Activated CD4-positive, alpha-beta T cell treated with anti-CD3 and anti-CD28 coated beads for 36 hours (primary cell): Measurements from ENCODE around the gene TNIK. TPM values are rescaled to one million over a fixed set of nuclear protein-coding genes. Genes with fewer than 3 reads are reported as not detected.

Source experiments
- ATAC-seq: fragments of 200-7000 bp; cut with Tn5 transposase; one replicate; pipeline ENCODE4 v1.10.0; 2021; ENCODE audit warnings: mild to moderate bottlenecking, moderate library complexity
- CTCF ChIA-PET: fragments of 350-600 bp; sonication (Branson Sonifier 250); formaldehyde crosslinking; loops from one replicate; lab custom pipeline; 2021; ENCODE audit warnings: antibody characterized with exemption; lab: Charles Lee
- POLR2A ChIA-PET: fragments of 350-600 bp; sonication (Branson Sonifier 250); formaldehyde crosslinking; loops from one replicate; lab custom pipeline; 2021; ENCODE audit warnings: antibody characterized with exemption, inconsistent platforms; lab: Charles Lee
- DNase-seq: peaks from one replicate; pipeline ENCODE4 v3.0.0-alpha.2; 2020
- H3K27ac Mint-ChIP-seq: one replicate; pipeline ENCODE4 v1.8.0; 2021; ENCODE audit warnings: mixed read lengths
- H3K27me3 Mint-ChIP-seq: one replicate; pipeline ENCODE4 v1.8.0; 2021; ENCODE audit warnings: mixed read lengths
- H3K36me3 Mint-ChIP-seq: one replicate; pipeline ENCODE4 v1.8.0; 2021; ENCODE audit warnings: low read depth, mixed read lengths
- H3K4me1 Mint-ChIP-seq: one replicate; pipeline ENCODE4 v1.8.0; 2021; ENCODE audit warnings: mixed read lengths
- H3K4me3 Mint-ChIP-seq: one replicate; pipeline ENCODE4 v1.8.0; 2021; ENCODE audit warnings: mild to moderate bottlenecking, moderate library complexity, mixed read lengths
- H3K9me3 Mint-ChIP-seq: one replicate; pipeline ENCODE4 v1.8.0; 2021; ENCODE audit warnings: low read depth, mixed read lengths
- intact Hi-C, 2 experiments: fragments of 100-400 bp; cut with DNase I in 1 of 2; cut with micrococcal nuclease in 1 of 2; formaldehyde crosslinking; loops; one replicate each; pipeline versions ENCODE4 v1.14.2 to v1.15.1; 2022 to 2024; cut with DNase I, micrococcal nuclease
- total RNA-seq, 2 experiments: library from RNA; stranded (reverse); gene quantifications; one replicate each; pipeline ENCODE4 v1.2.3, GENCODE V29; 2021

TNIK gene
- total RNA-seq, 2 experiments from 2014 or later, result 28.8 to 34.2 TPM

DNA sequence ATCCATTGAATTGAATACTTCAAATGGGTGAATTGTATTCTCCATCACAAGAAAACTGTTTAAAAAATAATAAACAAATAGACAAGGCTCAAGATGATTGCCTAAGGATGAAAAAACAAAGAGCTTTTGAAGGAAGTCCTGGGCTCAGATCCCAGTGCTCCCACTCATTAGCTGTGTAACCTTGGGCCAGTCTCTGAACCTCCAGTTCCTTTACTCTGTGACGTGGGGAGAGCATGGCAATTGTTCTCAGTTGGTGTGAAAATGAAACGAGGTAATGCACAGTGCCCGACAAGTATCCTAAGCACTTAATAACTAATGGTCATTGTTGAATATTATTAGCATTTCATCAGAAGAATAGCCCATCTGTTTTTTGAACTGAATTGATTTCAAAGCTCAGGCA lies 40.7 kb downstream of the TNIK start:
- Mint-ChIP-seq H3K27ac (no peak overlapping the region), H3K27me3 (no peaks in the 10 kb centered on the region), H3K4me1 (peaks cover 34% of the 10 kb centered on the region), H3K4me3 (no peak overlapping the region), H3K9me3 (peaks cover 3% of the 10 kb centered on the region), H3K36me3 (peaks cover 14% of the 10 kb centered on the region)
- POLR2A ChIA-PET, result no interaction called here
- no peak for ATAC-seq
- intact Hi-C loops, result no loop called here
- DNase-seq, result no peak
- CTCF ChIA-PET, result interaction anchor here (0.7 kb wide), 1 partner anchor 12 kb away, joined by 3 read pairs; no protein-coding TSS in a partner anchor

DNA sequence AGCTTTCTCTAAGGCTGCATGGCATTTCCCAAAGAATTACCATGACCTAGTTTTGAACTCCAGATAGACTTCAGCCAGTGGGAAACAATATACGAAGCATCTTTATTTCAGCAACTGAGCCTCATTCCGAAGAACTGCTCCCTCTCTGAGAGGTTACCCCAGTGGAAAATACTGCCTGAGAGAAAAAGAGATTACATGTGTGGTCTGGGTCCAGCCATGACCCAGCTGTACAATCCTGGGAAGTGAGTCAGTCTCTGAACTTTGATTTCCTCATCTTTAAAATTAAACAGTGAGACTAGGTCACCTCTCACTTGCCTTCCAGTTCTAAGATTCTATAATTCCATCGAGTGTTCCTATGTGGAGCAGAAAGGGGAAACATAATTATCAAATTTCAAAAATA lies 42.4 kb downstream of the TNIK start:
- intact Hi-C loops, result no loop called here

GRCh38 chr3:171417137-171417536 lies 43.1 kb downstream of the TNIK start:
- ChIA-PET CTCF (no interaction called here), POLR2A (no interaction called here)
- no peak overlapping the region for H3K27ac Mint-ChIP-seq
- no peak overlapping the region for H3K4me3 Mint-ChIP-seq
- no peaks in the 10 kb centered on the region for H3K27me3 Mint-ChIP-seq
- H3K9me3 Mint-ChIP-seq, result no peaks in the 10 kb centered on the region
- intact Hi-C loops, result no loop called here
- peaks cover 6% of the 10 kb centered on the region for H3K36me3 Mint-ChIP-seq
- no peak for ATAC-seq
- H3K4me1 Mint-ChIP-seq, result peaks cover 45% of the 10 kb centered on the region
- no peak for DNase-seq

More for the DNA sequence above, 42.4 kb downstream of the TNIK start:
- Mint-ChIP-seq H3K4me3 (no peak overlapping the region), H3K4me1 (peaks cover 39% of the 10 kb centered on the region), H3K27me3 (no peaks in the 10 kb centered on the region), H3K9me3 (no peaks in the 10 kb centered on the region), H3K27ac (no peak overlapping the region), H3K36me3 (peaks cover 7% of the 10 kb centered on the region)
- ChIA-PET POLR2A (no interaction called here), CTCF (no interaction called here)
- no peak for ATAC-seq
- no peak for DNase-seq

GRCh38 chr3:171416666-171417065 lies 43.5 kb downstream of the TNIK start:
- Mint-ChIP-seq H3K9me3 (no peaks in the 10 kb centered on the region), H3K36me3 (peaks cover 6% of the 10 kb centered on the region), H3K27me3 (no peaks in the 10 kb centered on the region), H3K4me3 (no peak overlapping the region), H3K27ac (no peak overlapping the region), H3K4me1 (peaks cover 50% of the 10 kb centered on the region)
- ChIA-PET CTCF (interaction anchor here (0.6 kb wide), 1 partner anchor 13 kb away, joined by 3 read pairs; no protein-coding TSS in a partner anchor), POLR2A (no interaction called here)
- DNase-seq, result no peak
- no peak for ATAC-seq
- intact Hi-C loops, result no loop called here

GRCh38 chr3:171416061-171416460 lies 44.1 kb downstream of the TNIK start:
- Mint-ChIP-seq H3K4me3 (no peak overlapping the region), H3K9me3 (no peaks in the 10 kb centered on the region), H3K36me3 (peaks cover 5% of the 10 kb centered on the region), H3K4me1 (peaks cover 49% of the 10 kb centered on the region), H3K27me3 (no peaks in the 10 kb centered on the region), H3K27ac (no peak overlapping the region)
- CTCF ChIA-PET, result interaction anchor here (0.6 to 0.7 kb wide), 2 partner anchors 182 to 198 kb away, joined by 3 read pairs; no protein-coding TSS in a partner anchor
- ATAC-seq (no peak), DNase-seq (no peak)
- intact Hi-C loops, result no loop called here
- POLR2A ChIA-PET, result no interaction called here

- Mint-ChIP-seq H3K9me3 (no peaks in the 10 kb centered on the region), H3K36me3 (peaks cover 3% of the 10 kb centered on the region), H3K4me3 (no peak overlapping the region), H3K4me1 (peaks cover 50% of the 10 kb centered on the region), H3K27me3 (no peaks in the 10 kb centered on the region), H3K27ac (no peak overlapping the region)
- POLR2A ChIA-PET, result no interaction called here
- intact Hi-C loops, result no loop called here
- ATAC-seq (no peak), DNase-seq (no peak)
- CTCF ChIA-PET, result interaction anchor here (1.5 kb wide), 1 partner anchor 32 kb away, joined by 4 read pairs; no protein-coding TSS in a partner anchor
Observed at GRCh38 chr3:171415070-171415469, 45.1 kb downstream of the TNIK start.

- H3K4me1 Mint-ChIP-seq, result peaks cover 60% of the 10 kb centered on the region
- POLR2A ChIA-PET, result no interaction called here
- peaks cover 3% of the 10 kb centered on the region for H3K36me3 Mint-ChIP-seq
- ATAC-seq (no peak), DNase-seq (no peak)
- no peaks in the 10 kb centered on the region for H3K9me3 Mint-ChIP-seq
- no peak overlapping the region for H3K27ac Mint-ChIP-seq
- no peaks in the 10 kb centered on the region for H3K27me3 Mint-ChIP-seq
- H3K4me3 Mint-ChIP-seq, result no peak overlapping the region
- CTCF ChIA-PET, result no interaction called here
- intact Hi-C loops, result no loop called here
Observed at GRCh38 chr3:171412473-171412872, 47.7 kb downstream of the TNIK start.

- no peaks in the 10 kb centered on the region for H3K9me3 Mint-ChIP-seq
- CTCF ChIA-PET, result no interaction called here
- DNase-seq (no peak), ATAC-seq (no peak)
- POLR2A ChIA-PET, result no interaction called here
- no peak overlapping the region for H3K27ac Mint-ChIP-seq
- H3K27me3 Mint-ChIP-seq, result no peaks in the 10 kb centered on the region
- intact Hi-C loops, result no loop called here
- H3K36me3 Mint-ChIP-seq, result peaks cover 3% of the 10 kb centered on the region
- no peak overlapping the region for H3K4me3 Mint-ChIP-seq
- H3K4me1 Mint-ChIP-seq, result peaks cover 64% of the 10 kb centered on the region
Observed at GRCh38 chr3:171412054-171412453, 48.2 kb downstream of the TNIK start.

DNA sequence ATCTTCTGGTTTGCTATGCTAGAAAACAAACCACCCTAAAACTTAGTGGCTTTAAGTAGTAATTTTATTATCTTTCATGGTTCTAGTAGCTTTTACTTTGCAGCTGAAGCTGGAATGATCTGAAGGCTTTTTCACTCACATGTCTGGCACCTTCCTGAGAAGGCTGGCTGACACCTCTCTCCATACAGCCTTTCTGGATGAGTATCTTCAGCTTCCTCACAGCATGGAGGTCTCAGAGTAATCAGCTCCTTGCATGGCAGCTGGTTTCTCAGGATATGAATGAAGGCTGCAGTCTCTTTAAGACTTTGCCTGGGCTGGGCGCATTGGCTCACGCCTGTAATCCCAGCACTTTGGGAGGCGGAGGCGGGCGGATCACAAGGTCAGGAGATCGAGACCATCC lies 50.0 kb downstream of the TNIK start:
- Mint-ChIP-seq H3K36me3 (peaks cover 3% of the 10 kb centered on the region), H3K4me3 (no peak overlapping the region), H3K9me3 (no peaks in the 10 kb centered on the region), H3K4me1 (peaks cover 66% of the 10 kb centered on the region), H3K27me3 (no peaks in the 10 kb centered on the region), H3K27ac (peak overlapping the region; percentile 14)
- ATAC-seq, result no peak
- ChIA-PET POLR2A (no interaction called here), CTCF (no interaction called here)
- intact Hi-C loops, result no loop called here
- DNase-seq, result no peak

GRCh38 chr3:171407759-171408158 lies 52.4 kb downstream of the TNIK start:
- CTCF ChIA-PET, result interaction anchor here (0.7 kb wide), 2 partner anchors 11 to 117 kb away, joined by 3 read pairs; no protein-coding TSS in a partner anchor
- Mint-ChIP-seq H3K27me3 (no peaks in the 10 kb centered on the region), H3K4me1 (peaks cover 52% of the 10 kb centered on the region), H3K4me3 (no peak overlapping the region), H3K9me3 (no peaks in the 10 kb centered on the region), H3K36me3 (peaks cover 9% of the 10 kb centered on the region), H3K27ac (peak overlapping the region; percentile 68)
- DNase-seq, result peak; percentile 34
- intact Hi-C loops, result no loop called here
- POLR2A ChIA-PET, result interaction anchor here (1.2 kb wide), 1 partner anchor 109 kb away, joined by 3 read pairs; no protein-coding TSS in a partner anchor
- ATAC-seq, result peak; percentile 89

DNA sequence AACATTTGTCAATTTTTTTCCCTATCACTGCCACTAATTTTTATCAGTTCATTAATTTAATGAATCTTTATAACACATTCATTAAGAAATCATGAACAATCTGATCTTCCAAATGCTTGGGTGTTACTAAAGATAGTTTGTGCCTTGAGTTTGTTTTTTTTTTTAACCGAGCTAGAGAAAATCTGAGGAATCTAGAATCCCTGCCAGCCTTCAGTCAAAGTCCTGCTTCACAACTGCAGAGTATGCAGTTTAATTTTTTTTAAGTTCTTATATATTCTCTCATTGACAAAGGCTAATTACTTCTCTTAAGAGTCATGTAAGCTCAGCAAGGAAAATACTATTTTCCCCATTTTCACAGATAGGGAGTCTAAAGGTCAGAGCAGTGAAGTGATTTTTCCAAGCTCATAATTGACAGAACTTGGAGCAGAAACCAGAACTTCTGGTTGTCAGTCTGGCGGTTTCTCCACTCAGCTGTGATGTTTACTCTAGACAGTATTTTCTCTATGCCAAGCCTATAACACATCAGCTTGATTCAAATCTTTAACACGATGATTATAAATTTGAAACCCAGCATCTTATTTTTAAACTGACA lies 55.7 kb downstream of the TNIK start:
- Mint-ChIP-seq H3K36me3 (peaks cover 10% of the 10 kb centered on the region), H3K27me3 (no peaks in the 10 kb centered on the region), H3K4me1 (peaks cover 48% of the 10 kb centered on the region), H3K9me3 (no peaks in the 10 kb centered on the region), H3K27ac (no peak overlapping the region), H3K4me3 (no peak overlapping the region)
- DNase-seq (no peak), ATAC-seq (no peak)
- ChIA-PET CTCF (interaction anchor here (0.6 to 1.3 kb wide), 5 partner anchors 12 to 162 kb away, joined by 3 read pairs; no protein-coding TSS in a partner anchor), POLR2A (no interaction called here)
- intact Hi-C loops, result no loop called here

DNA sequence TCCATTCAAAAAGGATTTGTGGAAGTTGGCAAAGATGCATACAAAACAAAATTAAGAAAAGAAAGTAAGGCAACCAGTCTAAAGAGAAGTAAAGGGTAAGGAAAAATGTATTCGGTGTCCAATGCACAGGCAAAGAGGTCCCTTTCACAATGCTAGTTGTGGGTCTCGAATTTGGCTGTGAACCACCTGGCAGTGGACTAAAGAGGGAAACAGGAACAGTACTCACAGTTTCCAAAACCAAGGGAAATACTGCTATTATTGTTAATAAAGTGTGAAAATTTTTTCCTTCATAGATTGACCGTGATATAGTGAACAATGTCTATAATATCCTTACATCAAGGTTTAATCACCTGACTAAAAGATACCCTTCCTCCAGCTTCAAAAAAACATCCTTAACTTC lies 57.9 kb downstream of the TNIK start:
- Mint-ChIP-seq H3K27me3 (no peaks in the 10 kb centered on the region), H3K4me1 (peaks cover 41% of the 10 kb centered on the region), H3K4me3 (no peak overlapping the region), H3K9me3 (no peaks in the 10 kb centered on the region), H3K27ac (no peak overlapping the region), H3K36me3 (peaks cover 9% of the 10 kb centered on the region)
- POLR2A ChIA-PET, result no interaction called here
- no peak for ATAC-seq
- DNase-seq, result no peak
- CTCF ChIA-PET, result interaction anchor here (0.7 to 1.2 kb wide), 3 partner anchors 12 to 990 kb away, joined by 3 to 5 read pairs (median 4); no protein-coding TSS in a partner anchor
- intact Hi-C loops, result no loop called here
